Right lobe of liver (tissue), 4 donors: ENCODE data around the gene TCEANC.

Experiments
- POLR2A ChIP-seq: fragments of 450-650 bp; IDR thresholded peaks from one replicate; pipeline ENCODE4 v1.6.1; 2017; ENCODE audit warnings: antibody characterized with exemption, mild to moderate bottlenecking
- TF ChIP-seq, protein P1 (sequence below), 4 donors: fragments of 200-600 bp in 3 of 4; fragments of 450-650 bp in 1 of 4; IDR thresholded peaks; one replicate each; pipeline versions ENCODE4 v1.5.1 to v1.8.0; 2016 to 2022; ENCODE audit warnings: antibody characterized with exemption in 4 of 4, mild to moderate bottlenecking in 2 of 4
- donor health status: DM: no; HTN: no; CAD: no.
- donor health status: DM: no; HTN: no; CAD: no.
- donor health status: DM: no; HTN: yes; CAD: no.

DNA sequence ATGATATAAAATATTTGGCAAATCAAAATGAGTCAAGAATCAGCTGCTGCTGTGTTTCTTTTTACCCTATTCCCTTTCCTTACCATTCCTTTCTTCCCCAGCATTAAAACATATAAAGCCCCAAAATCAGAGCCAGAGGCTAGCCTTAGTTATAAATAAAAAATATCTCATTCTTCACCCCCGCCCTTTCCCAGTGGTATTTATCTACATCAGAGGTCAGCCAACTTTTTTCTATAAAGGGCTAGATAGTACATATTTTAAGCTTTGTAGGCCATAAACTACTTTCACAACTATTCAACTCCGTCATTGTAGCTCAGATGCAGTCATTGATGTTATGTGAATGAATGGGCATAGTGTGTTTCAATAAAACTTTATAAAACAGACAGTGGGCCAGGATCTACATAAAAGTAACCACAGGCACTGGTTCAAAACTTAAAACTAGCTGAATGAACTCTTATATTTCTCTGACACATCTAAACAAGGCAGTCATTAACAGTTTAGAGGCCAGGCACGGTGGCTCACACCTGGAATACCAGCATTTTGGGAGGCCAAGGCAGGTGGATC lies 30.5 kb upstream of the TCEANC start:
- TF ChIP-seq, protein P1, sequence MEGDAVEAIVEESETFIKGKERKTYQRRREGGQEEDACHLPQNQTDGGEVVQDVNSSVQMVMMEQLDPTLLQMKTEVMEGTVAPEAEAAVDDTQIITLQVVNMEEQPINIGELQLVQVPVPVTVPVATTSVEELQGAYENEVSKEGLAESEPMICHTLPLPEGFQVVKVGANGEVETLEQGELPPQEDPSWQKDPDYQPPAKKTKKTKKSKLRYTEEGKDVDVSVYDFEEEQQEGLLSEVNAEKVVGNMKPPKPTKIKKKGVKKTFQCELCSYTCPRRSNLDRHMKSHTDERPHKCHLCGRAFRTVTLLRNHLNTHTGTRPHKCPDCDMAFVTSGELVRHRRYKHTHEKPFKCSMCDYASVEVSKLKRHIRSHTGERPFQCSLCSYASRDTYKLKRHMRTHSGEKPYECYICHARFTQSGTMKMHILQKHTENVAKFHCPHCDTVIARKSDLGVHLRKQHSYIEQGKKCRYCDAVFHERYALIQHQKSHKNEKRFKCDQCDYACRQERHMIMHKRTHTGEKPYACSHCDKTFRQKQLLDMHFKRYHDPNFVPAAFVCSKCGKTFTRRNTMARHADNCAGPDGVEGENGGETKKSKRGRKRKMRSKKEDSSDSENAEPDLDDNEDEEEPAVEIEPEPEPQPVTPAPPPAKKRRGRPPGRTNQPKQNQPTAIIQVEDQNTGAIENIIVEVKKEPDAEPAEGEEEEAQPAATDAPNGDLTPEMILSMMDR (IDR thresholded peaks at IDR 0.05) = no peak
- no peak for TF ChIP-seq POLR2A
